Upper lobe of left lung (tissue), 6 donors: ENCODE results near the gene MLIP. TPM values are rescaled to one million over a fixed set of nuclear protein-coding genes. Genes with fewer than 3 reads are reported as not detected.

ENCODE experiments used
- ATAC-seq, 2 donors: fragments of 200-7000 bp; cut with Tn5 transposase; one replicate each; pipeline ENCODE4 v1.9.1; 2022; ENCODE audit warnings: mild to moderate bottlenecking in 2 of 2, moderate library complexity in 2 of 2; ENCODE audit not compliant: low FRiP score in 2 of 2
- DNase-seq, 2 donors: peaks; one replicate each; pipeline ENCODE4 v3.0.0-alpha.2; 2019 to 2020
- H3K27ac ChIP-seq, 4 donors: fragments of 200-600 bp; sonication (generic); one replicate each; pipeline ENCODE4 v1.5.1; 2016 to 2019
- H3K27me3 ChIP-seq, 4 donors: fragments of 200-600 bp; sonication (generic); one replicate each; pipeline ENCODE4 v1.5.1; 2017 to 2019
- H3K36me3 ChIP-seq, 4 donors: fragments of 200-600 bp; sonication (generic); one replicate each; pipeline ENCODE4 v1.5.1; 2016 to 2019
- H3K4me1 ChIP-seq, 4 donors: fragments of 200-600 bp; sonication (generic); one replicate each; pipeline ENCODE4 v1.5.1; 2018 to 2019
- H3K4me3 ChIP-seq, 4 donors: fragments of 200-600 bp; sonication (generic); one replicate each; pipeline ENCODE4 v1.5.1; 2017 to 2019; ENCODE audit warnings: mild to moderate bottlenecking in 2 of 4, moderate library complexity in 1 of 4
- H3K9me3 ChIP-seq, 4 donors: fragments of 200-600 bp; sonication (generic); one replicate each; pipeline ENCODE4 v1.5.1; 2018 to 2019
- CTCF ChIP-seq, 6 experiments: fragments of 450-650 bp in 4 of 6; fragments of 200-600 bp in 2 of 6; sonication (generic) in 2 of 6; IDR thresholded peaks; one replicate each; pipeline ENCODE4 v1.5.1; 2016 to 2019; ENCODE audit warnings: antibody characterized with exemption in 6 of 6
- EP300 ChIP-seq, 4 donors: sonication (generic); formaldehyde crosslinking; IDR thresholded peaks; one replicate each; pipeline ENCODE4 v1.5.1; 2017; ENCODE audit warnings: antibody characterized with exemption in 4 of 4, control low read depth in 2 of 4
- POLR2A ChIP-seq, 4 donors: fragments of 450-650 bp; IDR thresholded peaks; one replicate each; pipeline ENCODE4 v1.5.1; 2016 to 2017; ENCODE audit warnings: antibody characterized with exemption in 4 of 4, mild to moderate bottlenecking in 2 of 4
- POLR2AphosphoS5 ChIP-seq, 2 donors: sonication (generic); formaldehyde crosslinking; IDR thresholded peaks; one replicate each; pipeline ENCODE4 v1.5.1; 2017; ENCODE audit warnings: antibody characterized with exemption in 2 of 2
- WGBS, 2 donors: methylation state at CpG; one replicate each; pipeline ENCODE4 v1.1.5; 2017 to 2018; 5-methylcytosine and 5-hydroxymethylcytosine counted together
- total RNA-seq, 6 donors: library from RNA; depleted of rRNA in 4 of 6; stranded (reverse); fragments of >200 nt in 4 of 6; gene quantifications; one replicate each; pipeline versions ENCODE4 v1.1.0 to v1.2.1, GENCODE V29; 2016 to 2021
- donor health status: DM: no; HTN: no; CAD: no; lungs with moderate emphysema.
- donor health status: DM: no; HTN: yes; CAD: no; lungs with severe emphysema.

The MLIP gene
- total RNA-seq, 6 donors from 2014 or later = 0.47 to 1.3 (median 0.77) TPM; not detected in 2

DNA sequence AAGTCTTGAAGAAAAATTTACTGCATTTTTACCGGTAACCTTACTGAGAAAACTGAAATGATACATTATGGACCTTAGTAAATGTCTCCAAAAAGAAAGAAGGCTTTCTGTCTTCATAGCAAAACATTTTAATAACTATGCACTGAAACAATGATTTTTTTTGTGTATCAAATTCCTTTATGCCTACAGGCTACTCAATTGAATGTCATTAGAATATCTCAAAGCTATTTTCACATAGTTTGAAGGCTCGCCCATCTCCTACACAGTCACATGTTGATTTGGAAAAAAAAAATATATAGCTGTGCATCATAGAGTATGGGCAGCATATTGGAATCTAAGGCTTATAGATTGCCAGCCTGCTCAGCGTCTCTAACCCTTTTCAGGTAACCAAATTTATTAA, 12.0 kb upstream of the MLIP start:
- TF ChIP-seq POLR2AphosphoS5 (IDR thresholded peaks at IDR 0.05) (no peak), EP300 (IDR thresholded peaks at IDR 0.05) (no peak), POLR2A (IDR thresholded peaks at IDR 0.05) (no peak), CTCF (IDR thresholded peaks at IDR 0.05) (no peak)
- no peaks in the 10 kb centered on the region for H3K36me3 ChIP-seq
- H3K4me1 ChIP-seq = no peaks in the 10 kb centered on the region

DNA sequence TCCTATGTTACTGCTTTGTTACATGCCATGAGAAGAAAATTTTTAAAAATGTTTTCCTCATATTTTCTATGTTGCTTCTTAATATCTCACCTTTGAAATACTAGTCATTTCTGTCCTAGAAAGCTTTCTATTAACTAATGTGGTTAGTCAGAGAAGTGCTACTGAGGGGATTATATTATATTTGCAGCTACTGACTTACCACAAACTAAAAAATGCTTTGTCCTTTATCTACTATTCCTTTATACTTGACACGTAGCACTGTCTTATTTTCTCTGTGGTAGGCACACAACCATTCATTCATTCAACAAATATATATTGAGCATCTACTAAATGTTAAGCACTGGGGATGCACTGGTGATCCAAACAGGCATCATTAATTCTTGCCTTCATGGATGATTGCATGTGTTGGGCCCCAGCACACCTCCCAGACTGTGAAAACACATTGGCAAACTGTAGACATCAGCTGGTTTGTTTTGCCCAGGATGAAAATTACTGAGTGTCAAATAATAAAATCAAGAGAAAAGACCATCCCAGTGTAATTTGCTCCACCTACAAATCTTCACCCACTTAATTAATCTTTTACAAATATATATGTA, 10.7 kb upstream of the MLIP start:
- 78 to 85% methylated on average over 1 of the region's 1 CpG for whole genome bisulfite sequencing, 2 donors
- Histone ChIP-seq H3K36me3 (no peaks in the 10 kb centered on the region), H3K4me1 (no peaks in the 10 kb centered on the region), H3K9me3 (no peaks in the 10 kb centered on the region), H3K27me3 (no peaks in the 10 kb centered on the region), H3K27ac (no peak overlapping the region), H3K4me3 (no peak overlapping the region)
- TF ChIP-seq CTCF (IDR thresholded peaks at IDR 0.05) = no peak
- TF ChIP-seq POLR2A (IDR thresholded peaks at IDR 0.05) = no peak
- TF ChIP-seq EP300 (IDR thresholded peaks at IDR 0.05) = no peak
- TF ChIP-seq POLR2AphosphoS5 (IDR thresholded peaks at IDR 0.05) = no peak
- ATAC-seq = no peak
- DNase-seq = no peak

More for the DNA sequence above, 12.0 kb upstream of the MLIP start:
- Histone ChIP-seq H3K4me3 (no peak overlapping the region), H3K9me3 (no peaks in the 10 kb centered on the region), H3K27me3 (no peaks in the 10 kb centered on the region), H3K27ac (no peak overlapping the region)
- 87 to 89% methylated on average over 3 of the region's 3 CpGs for WGBS, 2 donors
- DNase-seq (no peak), ATAC-seq (no peak)

GRCh38 chr6:54102238-54102637, 9.0 kb upstream of the MLIP start:
- H3K27me3 ChIP-seq = no peaks in the 10 kb centered on the region
- H3K4me1 ChIP-seq = no peaks in the 10 kb centered on the region
- ATAC-seq (no peak), DNase-seq (no peak)
- TF ChIP-seq POLR2AphosphoS5 (IDR thresholded peaks at IDR 0.05) (no peak), CTCF (IDR thresholded peaks at IDR 0.05) (no peak)
- no peaks in the 10 kb centered on the region for H3K9me3 ChIP-seq
- WGBS, 2 donors = 57 to 61% methylated on average over 1 of the region's 1 CpG
- H3K27ac ChIP-seq = no peak overlapping the region
- H3K36me3 ChIP-seq = no peaks in the 10 kb centered on the region
- H3K4me3 ChIP-seq = no peak overlapping the region

- no peaks in the 10 kb centered on the region for H3K9me3 ChIP-seq
- no peak for TF ChIP-seq CTCF (IDR thresholded peaks at IDR 0.05)
- H3K27ac ChIP-seq = no peak overlapping the region
- ATAC-seq (no peak), DNase-seq (no peak)
- no peaks in the 10 kb centered on the region for H3K4me1 ChIP-seq
- H3K27me3 ChIP-seq = no peaks in the 10 kb centered on the region
- H3K36me3 ChIP-seq = no peaks in the 10 kb centered on the region
- 73 to 80% methylated on average over 3 of the region's 3 CpGs for WGBS, 2 donors
- no peak overlapping the region for H3K4me3 ChIP-seq
Observed at GRCh38 chr6:54103497-54103896, 7.7 kb upstream of the MLIP start.

GRCh38 chr6:54106727-54107126, 4.5 kb upstream of the MLIP start:
- Histone ChIP-seq H3K9me3 (no peaks in the 10 kb centered on the region), H3K4me3 (no peak overlapping the region), H3K36me3 (no peaks in the 10 kb centered on the region), H3K4me1 (no peaks in the 10 kb centered on the region), H3K27ac (no peak overlapping the region), H3K27me3 (no peaks in the 10 kb centered on the region)
- TF ChIP-seq CTCF (IDR thresholded peaks at IDR 0.05) (no peak), EP300 (IDR thresholded peaks at IDR 0.05) (no peak), POLR2AphosphoS5 (IDR thresholded peaks at IDR 0.05) (no peak), POLR2A (IDR thresholded peaks at IDR 0.05) (no peak)
- ATAC-seq (no peak), DNase-seq (no peak)
